Peyer's patch (tissue), 4 donors: ENCODE measurements around the gene OR52D1.

ENCODE experiments used
- POLR2A ChIP-seq, 2 donors: fragments of 450-650 bp; IDR thresholded peaks; one replicate each; pipeline ENCODE4 v1.5.1; 2017; ENCODE audit warnings: antibody characterized with exemption in 2 of 2, mild to moderate bottlenecking in 2 of 2, moderate library complexity in 2 of 2
- TF ChIP-seq, protein P1 (sequence below), 6 experiments: fragments of 450-650 bp in 4 of 6; fragments of 200-600 bp in 2 of 6; sonication (generic) in 1 of 6; IDR thresholded peaks; one replicate each; pipeline ENCODE4 v1.5.1; 2017 to 2019; ENCODE audit warnings: antibody characterized with exemption in 6 of 6, mild to moderate bottlenecking in 3 of 6, moderate library complexity in 1 of 6

DNA sequence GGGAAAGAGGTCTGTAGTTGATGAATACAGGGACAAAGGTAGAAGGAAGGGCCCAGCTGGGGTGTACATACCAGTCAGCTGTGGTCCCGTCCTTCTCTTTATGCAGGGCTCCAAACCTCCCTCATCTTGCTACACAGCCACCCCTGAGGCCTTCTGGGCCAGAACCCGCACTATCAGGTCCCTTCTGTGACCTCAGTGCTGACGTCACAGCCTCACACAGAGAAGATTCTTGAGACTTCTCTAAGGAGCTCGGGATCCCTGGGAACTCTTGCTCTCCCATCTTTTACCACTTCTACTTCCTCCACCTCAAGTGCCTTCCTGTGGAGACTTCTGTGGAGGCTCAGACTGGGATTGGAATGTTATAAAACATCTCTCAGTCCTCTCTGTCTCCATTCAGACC, 21.3 kb downstream of the OR52D1 start, which contains the start of gene UBQLN3:
- TF ChIP-seq, protein P1, sequence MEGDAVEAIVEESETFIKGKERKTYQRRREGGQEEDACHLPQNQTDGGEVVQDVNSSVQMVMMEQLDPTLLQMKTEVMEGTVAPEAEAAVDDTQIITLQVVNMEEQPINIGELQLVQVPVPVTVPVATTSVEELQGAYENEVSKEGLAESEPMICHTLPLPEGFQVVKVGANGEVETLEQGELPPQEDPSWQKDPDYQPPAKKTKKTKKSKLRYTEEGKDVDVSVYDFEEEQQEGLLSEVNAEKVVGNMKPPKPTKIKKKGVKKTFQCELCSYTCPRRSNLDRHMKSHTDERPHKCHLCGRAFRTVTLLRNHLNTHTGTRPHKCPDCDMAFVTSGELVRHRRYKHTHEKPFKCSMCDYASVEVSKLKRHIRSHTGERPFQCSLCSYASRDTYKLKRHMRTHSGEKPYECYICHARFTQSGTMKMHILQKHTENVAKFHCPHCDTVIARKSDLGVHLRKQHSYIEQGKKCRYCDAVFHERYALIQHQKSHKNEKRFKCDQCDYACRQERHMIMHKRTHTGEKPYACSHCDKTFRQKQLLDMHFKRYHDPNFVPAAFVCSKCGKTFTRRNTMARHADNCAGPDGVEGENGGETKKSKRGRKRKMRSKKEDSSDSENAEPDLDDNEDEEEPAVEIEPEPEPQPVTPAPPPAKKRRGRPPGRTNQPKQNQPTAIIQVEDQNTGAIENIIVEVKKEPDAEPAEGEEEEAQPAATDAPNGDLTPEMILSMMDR (IDR thresholded peaks at IDR 0.05), result no peak
- no peak for TF ChIP-seq POLR2A (IDR thresholded peaks at IDR 0.05)
